KOPT-K1 (cell line): ENCODE results near the gene PSMB5.
"Not testable (repeated sequence)": the region's sequence is repeated elsewhere in the genome, so short reads cannot be mapped to it uniquely, and the experiment has no call there.

Source experiments
- H3K27ac ChIP-seq: fragments of 200-600 bp; sonication (generic); 2 replicates; pipeline ENCODE4 v1.5.1; 2016; ENCODE audit warnings: antibody characterized with exemption, mild to moderate bottlenecking, low read depth, low read length; ENCODE audit not compliant: poor library complexity, severe bottlenecking
- H3K36me3 ChIP-seq: fragments of 200-600 bp; sonication (generic); 2 replicates; pipeline ENCODE4 v1.5.1; 2017; ENCODE audit warnings: antibody characterized with exemption, mild to moderate bottlenecking, low read length, moderate library complexity; ENCODE audit not compliant: insufficient read depth
- H3K9me3 ChIP-seq: fragments of 200-600 bp; sonication (generic); 2 replicates; pipeline ENCODE4 v1.5.1; 2017; ENCODE audit warnings: antibody characterized with exemption, low read length, mild to moderate bottlenecking; ENCODE audit not compliant: insufficient read depth, poor library complexity, severe bottlenecking

PSMB5 gene

DNA sequence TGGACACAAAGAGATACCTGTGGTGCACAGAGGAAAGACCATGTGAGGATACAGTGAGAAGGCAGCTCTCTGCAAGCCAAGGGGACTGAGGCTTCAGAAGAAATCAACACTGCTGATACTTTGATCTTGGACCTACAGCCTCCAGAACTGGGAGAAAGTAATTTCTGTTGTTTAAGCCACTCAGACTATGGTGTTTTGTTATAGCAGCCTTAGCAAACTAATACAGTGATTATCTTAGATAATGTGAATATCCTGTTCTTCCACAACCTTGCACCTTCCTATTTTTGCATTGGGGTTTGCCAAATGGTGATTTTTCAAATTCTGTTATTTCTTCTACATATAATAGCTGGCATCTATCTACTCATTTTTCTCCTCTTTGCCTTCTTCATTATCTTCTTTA, 16.6 kb downstream of the PSMB5 start:
- Histone ChIP-seq H3K27ac (no peak overlapping the region), H3K36me3 (peaks cover 5% of the 10 kb centered on the region; the same call in 1 of the 2 replicates)

DNA sequence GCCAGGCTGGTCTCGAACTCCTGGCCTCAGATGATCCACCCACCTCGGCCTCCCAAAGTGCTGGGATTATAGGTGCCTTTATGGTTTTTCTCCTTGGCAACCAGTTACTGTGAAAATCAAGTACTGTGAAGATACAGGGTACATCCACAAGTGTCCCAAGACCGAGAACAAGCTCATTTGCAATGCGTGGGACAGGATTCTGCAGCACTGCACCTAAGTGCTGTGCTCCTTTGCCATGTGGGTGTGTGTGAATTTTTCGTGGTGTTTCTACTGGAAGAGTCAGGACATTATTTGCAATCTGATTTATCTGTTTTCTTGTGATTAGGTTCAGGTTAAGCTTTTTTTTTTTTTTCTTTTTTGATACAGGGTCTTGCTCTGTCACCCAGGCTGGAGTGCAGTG, 17.6 kb downstream of the PSMB5 start:
- no peaks in the 10 kb centered on the region for H3K9me3 ChIP-seq
- H3K36me3 ChIP-seq: no peaks in the 10 kb centered on the region
- no peak overlapping the region for H3K27ac ChIP-seq

More for the DNA sequence above, 16.6 kb downstream of the PSMB5 start:
- no peaks in the 10 kb centered on the region for H3K9me3 ChIP-seq

GRCh38 chr14:23015618-23016017, 19.1 kb downstream of the PSMB5 start:
- Histone ChIP-seq H3K9me3 (no peaks in the 10 kb centered on the region), H3K27ac (no peak overlapping the region), H3K36me3 (no peaks in the 10 kb centered on the region)

DNA sequence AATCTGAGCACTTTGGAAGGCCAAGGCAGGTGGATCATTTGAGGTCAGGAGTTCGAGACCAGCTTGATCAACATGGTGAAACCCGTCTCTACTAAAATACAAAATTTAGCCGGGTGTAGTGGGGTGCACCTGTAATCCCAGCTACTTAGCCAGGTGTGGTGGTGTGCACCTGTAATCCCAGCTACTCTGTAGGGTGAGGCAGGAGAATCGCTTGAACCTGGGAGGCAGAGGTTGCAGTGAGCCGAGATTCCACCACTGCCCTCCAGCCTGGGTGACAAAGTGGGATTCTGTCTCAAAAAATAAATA, 21.0 kb downstream of the PSMB5 start:
- H3K9me3 ChIP-seq, H3K27ac ChIP-seq, H3K36me3 ChIP-seq: not testable (repeated sequence)

- Histone ChIP-seq H3K9me3 (no peaks in the 10 kb centered on the region), H3K36me3 (no peaks in the 10 kb centered on the region), H3K27ac (no peak overlapping the region)
Measured at GRCh38 chr14:23013054-23013748, 21.5 kb downstream of the PSMB5 start.

DNA sequence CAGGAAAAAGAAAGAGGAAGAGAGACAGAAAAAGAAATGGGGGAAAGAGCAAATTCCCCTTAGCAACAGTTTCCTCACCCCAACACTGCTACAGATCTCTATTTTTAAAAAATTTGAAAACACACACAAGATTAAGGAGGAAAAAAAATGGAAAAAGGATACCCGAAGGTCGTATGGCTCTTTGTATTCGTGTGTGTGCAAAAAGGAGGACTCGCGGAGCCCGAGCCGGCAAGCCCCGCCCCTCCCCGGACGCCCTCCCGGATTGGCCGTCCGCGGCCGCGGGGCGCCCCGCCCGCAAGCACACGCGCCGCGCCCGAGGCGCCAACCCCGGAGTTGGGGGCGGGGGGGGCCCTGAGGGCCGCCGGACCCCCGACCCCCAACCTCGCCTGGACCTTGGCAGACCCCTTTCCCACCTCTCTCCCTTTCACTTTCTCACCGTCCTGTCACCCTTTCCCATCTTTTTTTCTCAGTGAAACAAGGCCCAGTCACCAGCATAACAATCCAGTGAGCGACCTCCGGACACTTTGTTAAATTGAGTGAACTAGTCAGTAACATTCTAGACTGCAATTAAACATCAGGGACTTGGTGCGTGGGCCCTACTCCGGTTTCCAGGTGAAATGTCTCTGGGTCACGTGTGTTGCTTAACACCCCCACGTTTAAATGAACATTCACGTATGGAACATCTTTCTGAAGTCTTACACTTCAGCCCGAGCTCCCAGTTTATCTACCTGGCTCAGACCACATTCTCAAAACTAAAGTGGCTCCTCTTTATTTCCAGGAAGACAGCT, 24.6 kb downstream of the PSMB5 start, which contains the start of gene C14orf93:
C14orf93 (minus strand) TSS at position 205 of the 788 bp plus-strand sequence. CDS start 11,120 bp downstream, outside the sequence.
- peak within 1 kb of the TSS; percentile 93 for H3K27ac ChIP-seq
- H3K36me3 ChIP-seq: no peaks in the 10 kb centered on the region
- H3K9me3 ChIP-seq: no peaks in the 10 kb centered on the region

DNA sequence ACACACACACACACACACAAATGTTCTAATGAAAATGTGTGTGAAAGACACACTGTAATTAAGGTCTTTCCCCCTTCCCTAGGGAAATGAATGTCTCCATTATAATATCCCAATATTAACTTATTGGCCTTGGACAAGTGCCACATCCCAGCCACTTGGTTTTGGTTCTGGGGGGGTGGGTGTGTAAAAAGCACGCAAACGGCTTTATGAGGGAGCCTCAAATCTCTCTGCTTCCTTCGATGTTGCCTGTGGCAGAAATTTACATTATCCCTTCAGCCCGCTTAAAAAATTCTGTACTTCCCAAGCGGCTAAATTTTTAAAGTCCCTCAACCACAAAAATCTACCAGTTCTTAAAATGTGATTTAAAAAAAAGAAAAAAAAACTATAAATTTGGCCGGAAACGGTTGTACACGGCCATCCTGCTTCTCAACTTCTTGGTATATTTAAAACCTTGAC, 25.2 kb downstream of the PSMB5 start:
- Histone ChIP-seq H3K36me3 (no peaks in the 10 kb centered on the region), H3K27ac (peak overlapping the region; percentile 93), H3K9me3 (no peaks in the 10 kb centered on the region)

- H3K27ac ChIP-seq: peak overlapping the region; percentile 93
- H3K9me3 ChIP-seq: no peaks in the 10 kb centered on the region
- H3K36me3 ChIP-seq: no peaks in the 10 kb centered on the region
Measured at GRCh38 chr14:23008831-23009230, 25.9 kb downstream of the PSMB5 start.

DNA sequence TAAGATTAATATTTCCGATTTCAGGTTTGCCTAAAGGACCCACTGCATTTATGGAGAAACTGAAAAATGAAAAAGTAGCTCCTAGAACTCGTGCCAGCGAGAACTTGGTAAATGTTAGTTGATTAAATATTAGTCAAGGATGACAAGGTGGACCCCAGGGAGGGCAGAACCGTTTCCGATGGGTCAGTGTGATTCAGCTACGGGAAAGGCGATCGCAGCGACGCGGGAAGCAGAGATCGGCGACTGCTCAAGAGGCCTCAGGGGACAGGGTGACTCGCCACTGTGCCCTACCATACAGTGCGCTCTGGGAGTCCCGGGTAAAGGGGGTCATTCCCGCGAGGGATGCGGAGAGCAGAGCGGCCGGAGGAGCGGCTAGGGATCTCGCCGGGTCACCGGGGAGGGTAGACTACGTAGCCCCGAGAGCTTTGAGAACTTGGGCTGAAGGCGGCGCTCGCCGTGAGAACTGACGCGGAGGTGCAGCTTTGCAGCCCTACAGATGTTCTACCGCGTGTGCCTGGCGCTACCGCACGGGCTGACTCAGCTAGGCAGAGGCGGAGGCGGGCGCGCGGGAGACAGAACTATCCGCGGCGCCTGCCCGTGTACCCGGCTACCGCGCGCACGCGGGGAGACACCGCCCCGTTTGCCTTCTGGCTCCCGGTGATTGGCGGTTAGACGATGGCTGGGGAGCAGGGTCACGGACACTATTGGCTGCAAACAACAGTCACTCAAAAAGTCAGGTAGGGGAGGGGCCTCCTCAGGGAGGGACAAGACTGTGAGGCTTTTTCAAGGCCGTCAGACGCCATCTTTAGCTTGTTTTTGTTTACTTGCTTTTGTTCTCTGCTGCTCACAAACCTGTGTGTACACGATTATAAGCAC, 27.9 kb downstream of the PSMB5 start:
- H3K27ac ChIP-seq: peak overlapping the region; percentile 93
- H3K36me3 ChIP-seq: no peaks in the 10 kb centered on the region
- H3K9me3 ChIP-seq: no peaks in the 10 kb centered on the region

DNA sequence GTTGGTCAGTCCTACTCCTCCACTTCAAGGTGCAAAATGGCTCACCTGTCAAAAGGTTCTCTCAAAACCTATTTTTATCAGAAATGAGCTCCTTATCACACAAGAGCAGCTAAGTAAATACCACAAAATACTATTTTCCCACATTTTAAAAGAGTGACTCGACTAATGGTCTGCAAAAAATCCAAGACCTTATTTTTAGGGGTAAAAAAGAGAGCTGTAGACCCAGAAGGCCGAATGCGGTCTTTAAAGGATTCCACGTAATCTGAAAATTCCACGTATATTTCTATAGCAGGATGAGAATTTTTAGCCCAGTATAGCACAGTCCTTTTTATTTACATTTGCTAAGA, 28.5 kb downstream of the PSMB5 start:
- Histone ChIP-seq H3K9me3 (no peaks in the 10 kb centered on the region), H3K27ac (peak overlapping the region; percentile 93), H3K36me3 (no peaks in the 10 kb centered on the region)

- H3K36me3 ChIP-seq: no peaks in the 10 kb centered on the region
- H3K9me3 ChIP-seq: no peaks in the 10 kb centered on the region
- H3K27ac ChIP-seq: peak overlapping the region; percentile 93
Measured at GRCh38 chr14:23005451-23006187, 29.1 kb downstream of the PSMB5 start.

DNA sequence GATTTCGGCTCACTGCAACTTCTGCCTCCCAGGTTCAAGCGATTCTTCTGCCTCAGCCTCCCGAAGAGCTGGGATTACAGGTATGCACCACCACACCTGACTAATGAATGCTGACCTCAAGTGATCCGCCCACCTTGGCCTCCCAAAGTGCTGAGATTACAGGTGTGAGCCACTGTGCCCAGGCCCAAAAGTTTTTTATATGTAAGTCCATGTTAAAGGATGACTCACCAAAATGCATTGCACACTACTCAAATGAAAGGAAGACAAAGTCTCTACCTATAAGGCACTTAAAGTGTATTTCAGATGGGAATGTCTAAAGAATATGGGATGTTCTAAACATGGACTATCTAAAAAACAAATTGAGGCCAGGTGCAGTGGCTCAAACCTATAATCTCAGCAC, 30.4 kb downstream of the PSMB5 start:
- H3K9me3 ChIP-seq, H3K27ac ChIP-seq, H3K36me3 ChIP-seq: not testable (repeated sequence)

DNA sequence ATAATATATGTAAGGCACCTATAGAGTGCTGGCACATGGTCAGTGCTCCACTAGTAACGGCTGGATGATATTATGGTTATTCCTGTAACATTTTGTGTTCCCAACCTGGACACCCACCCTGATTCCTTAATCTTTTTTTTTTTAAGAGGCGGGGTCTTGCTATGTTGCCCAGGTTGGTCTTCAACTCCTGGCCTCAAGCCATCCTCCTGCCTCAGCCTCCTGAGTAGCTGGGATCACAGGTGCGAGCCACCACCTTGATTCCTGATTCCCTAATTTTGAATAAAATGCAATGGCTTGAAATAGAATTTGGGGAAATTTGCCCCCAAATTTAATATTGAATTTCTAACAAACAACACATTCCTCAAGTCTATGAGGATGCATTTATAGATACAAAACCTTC, 32.1 kb downstream of the PSMB5 start:
- H3K36me3 ChIP-seq: no peaks in the 10 kb centered on the region
- no peaks in the 10 kb centered on the region for H3K9me3 ChIP-seq
- H3K27ac ChIP-seq: no peak overlapping the region

GRCh38 chr14:23000860-23001259, 33.8 kb downstream of the PSMB5 start:
- H3K36me3 ChIP-seq: no peaks in the 10 kb centered on the region
- H3K27ac ChIP-seq: no peak overlapping the region
- no peaks in the 10 kb centered on the region for H3K9me3 ChIP-seq
